Right atrium auricular region (tissue), 2 donors: Measurements from ENCODE around the gene ZSCAN16. TPM values are rescaled to one million over a fixed set of nuclear protein-coding genes. Genes with fewer than 3 reads are reported as not detected.

ENCODE experiments used
- DNase-seq: peaks from one replicate; pipeline ENCODE4 v3.0.0-alpha.2; 2019; ENCODE audit warnings: low spot score
- H3K27ac ChIP-seq, 2 donors: fragments of 200-600 bp; sonication (generic); 1 replicate in 1 of 2; 2 replicates in 1 of 2; pipeline ENCODE4 v1.5.1; 2016 to 2019
- H3K27me3 ChIP-seq, 2 donors: fragments of 200-600 bp; sonication (generic); one replicate each; pipeline versions ENCODE4 v1.5.1 to v1.6.0; 2017 to 2019
- H3K36me3 ChIP-seq: fragments of 200-600 bp; sonication (generic); one replicate; pipeline ENCODE4 v1.5.1; 2016
- H3K4me1 ChIP-seq, 2 donors: fragments of 200-600 bp; sonication (generic); one replicate each; pipeline versions ENCODE4 v1.5.1 to v1.6.0; 2017 to 2019
- H3K4me3 ChIP-seq, 2 donors: fragments of 200-600 bp; sonication (generic); 1 replicate in 1 of 2; 2 replicates in 1 of 2; pipeline ENCODE4 v1.5.1; 2017 to 2019; ENCODE audit warnings: mild to moderate bottlenecking in 1 of 2, moderate library complexity in 1 of 2
- H3K9me3 ChIP-seq, 2 donors: fragments of 200-600 bp; sonication (generic); one replicate each; pipeline ENCODE4 v1.5.1; 2019
- total RNA-seq, 2 donors: library from RNA; depleted of rRNA; stranded (reverse); fragments of >200 nt; gene quantifications; one replicate each; pipeline ENCODE4 v1.1.0, GENCODE V29; 2016
- TF ChIP-seq, protein P1 (sequence below), 2 donors: fragments of 200-600 bp; sonication (generic); IDR thresholded peaks; one replicate each; pipeline ENCODE4 v1.5.1; 2019; ENCODE audit warnings: antibody characterized with exemption in 2 of 2

The ZSCAN16 gene
- total RNA-seq, 2 donors from 2014 or later = 1.2 to 3.1 TPM

DNA sequence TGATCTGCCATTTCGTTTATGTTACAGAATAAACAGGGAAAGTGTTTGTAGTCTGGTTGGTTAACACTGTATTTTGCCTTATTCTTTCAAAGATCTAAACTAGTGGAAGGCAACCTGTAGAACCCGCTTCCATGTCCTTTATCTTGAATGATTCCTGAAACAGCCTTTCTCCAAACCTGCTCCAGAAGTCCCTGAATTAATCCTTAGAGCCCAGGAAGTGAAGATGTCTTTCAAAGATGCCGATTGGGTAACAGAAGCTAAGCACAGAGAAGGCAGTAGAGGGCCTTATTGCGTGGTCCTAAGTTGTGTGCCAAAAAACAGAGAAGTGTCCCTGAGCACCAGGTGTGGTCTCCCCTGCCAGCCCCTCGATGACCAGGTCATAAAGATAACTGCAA is 19.2 kb upstream of the ZSCAN16 start:
- TF ChIP-seq, protein P1, sequence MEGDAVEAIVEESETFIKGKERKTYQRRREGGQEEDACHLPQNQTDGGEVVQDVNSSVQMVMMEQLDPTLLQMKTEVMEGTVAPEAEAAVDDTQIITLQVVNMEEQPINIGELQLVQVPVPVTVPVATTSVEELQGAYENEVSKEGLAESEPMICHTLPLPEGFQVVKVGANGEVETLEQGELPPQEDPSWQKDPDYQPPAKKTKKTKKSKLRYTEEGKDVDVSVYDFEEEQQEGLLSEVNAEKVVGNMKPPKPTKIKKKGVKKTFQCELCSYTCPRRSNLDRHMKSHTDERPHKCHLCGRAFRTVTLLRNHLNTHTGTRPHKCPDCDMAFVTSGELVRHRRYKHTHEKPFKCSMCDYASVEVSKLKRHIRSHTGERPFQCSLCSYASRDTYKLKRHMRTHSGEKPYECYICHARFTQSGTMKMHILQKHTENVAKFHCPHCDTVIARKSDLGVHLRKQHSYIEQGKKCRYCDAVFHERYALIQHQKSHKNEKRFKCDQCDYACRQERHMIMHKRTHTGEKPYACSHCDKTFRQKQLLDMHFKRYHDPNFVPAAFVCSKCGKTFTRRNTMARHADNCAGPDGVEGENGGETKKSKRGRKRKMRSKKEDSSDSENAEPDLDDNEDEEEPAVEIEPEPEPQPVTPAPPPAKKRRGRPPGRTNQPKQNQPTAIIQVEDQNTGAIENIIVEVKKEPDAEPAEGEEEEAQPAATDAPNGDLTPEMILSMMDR (IDR thresholded peaks at IDR 0.05) = no peak
- no peaks in the 10 kb centered on the region for H3K27me3 ChIP-seq
- no peaks in the 10 kb centered on the region for H3K36me3 ChIP-seq
- no peak for DNase-seq
- no peaks in the 10 kb centered on the region for H3K9me3 ChIP-seq
- H3K4me3 ChIP-seq = peak overlapping the region; percentile 63 to 75
- H3K27ac ChIP-seq = peak overlapping the region in 1 of 2 donors; percentile 80
- peaks cover 0 to 6% of the 10 kb centered on the region in 2 donors for H3K4me1 ChIP-seq

GRCh38 chr6:28107506-28107905 is 16.9 kb upstream of the ZSCAN16 start:
- no peaks in the 10 kb centered on the region for H3K9me3 ChIP-seq
- no peak overlapping the region for H3K4me3 ChIP-seq
- no peak overlapping the region for H3K27ac ChIP-seq
- peaks cover 0 to 6% of the 10 kb centered on the region in 2 donors for H3K4me1 ChIP-seq
- H3K36me3 ChIP-seq = no peaks in the 10 kb centered on the region
- H3K27me3 ChIP-seq = no peaks in the 10 kb centered on the region
- TF ChIP-seq, protein P1 (IDR thresholded peaks at IDR 0.05) = no peak
- DNase-seq = no peak

- Histone ChIP-seq H3K9me3 (no peaks in the 10 kb centered on the region), H3K36me3 (peaks cover 13% of the 10 kb centered on the region), H3K4me3 (no peak overlapping the region), H3K27me3 (no peaks in the 10 kb centered on the region), H3K27ac (no peak overlapping the region), H3K4me1 (no peaks in the 10 kb centered on the region)
- DNase-seq = no peak
- TF ChIP-seq, protein P1 (IDR thresholded peaks at IDR 0.05) = no peak
These were observed 12.4 kb upstream of the ZSCAN16 start for GRCh38 chr6:28111964-28112363.

- TF ChIP-seq, protein P1 (IDR thresholded peaks at IDR 0.05) = no peak
- H3K9me3 ChIP-seq = no peaks in the 10 kb centered on the region
- no peaks in the 10 kb centered on the region for H3K4me1 ChIP-seq
- H3K27me3 ChIP-seq = no peaks in the 10 kb centered on the region
- no peak overlapping the region for H3K27ac ChIP-seq
- H3K36me3 ChIP-seq = peaks cover 27% of the 10 kb centered on the region
- no peak overlapping the region for H3K4me3 ChIP-seq
- DNase-seq = no peak
These were observed 8.6 kb upstream of the ZSCAN16 start for GRCh38 chr6:28115799-28116198.

DNA sequence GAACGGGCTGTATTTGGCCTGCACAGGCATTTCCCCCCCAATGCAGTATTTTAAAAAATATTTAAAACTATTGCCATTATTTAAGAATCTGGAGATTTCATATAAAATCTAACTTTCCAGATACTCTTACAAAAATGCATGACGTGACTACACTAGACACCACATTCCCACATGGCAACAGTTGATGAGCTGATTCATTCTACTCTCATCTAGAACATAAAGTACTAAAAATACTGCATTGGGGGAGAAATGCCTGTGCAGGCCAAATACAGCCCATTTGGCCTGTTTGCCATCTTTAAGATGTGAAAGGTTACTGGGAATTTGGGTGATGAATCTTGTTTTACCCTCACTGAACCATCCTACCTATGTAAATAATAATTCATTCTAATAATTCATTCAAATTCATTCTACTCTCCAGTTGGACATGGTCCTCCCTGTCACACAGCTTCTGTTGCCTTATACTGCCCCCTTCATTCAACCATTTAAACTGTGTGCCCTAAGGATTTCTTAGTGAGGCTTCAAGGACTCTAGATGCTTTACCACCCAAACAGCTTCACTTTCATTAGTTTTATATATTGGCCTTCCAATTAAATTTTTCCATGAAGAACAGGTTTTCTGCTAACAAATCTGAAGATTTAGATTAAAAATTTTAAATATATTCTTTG is 6.9 kb upstream of the ZSCAN16 start:
- Histone ChIP-seq H3K9me3 (no peaks in the 10 kb centered on the region), H3K4me3 (no peak overlapping the region), H3K4me1 (no peaks in the 10 kb centered on the region), H3K36me3 (peaks cover 29% of the 10 kb centered on the region), H3K27ac (no peak overlapping the region), H3K27me3 (no peaks in the 10 kb centered on the region)
- no peak for DNase-seq
- TF ChIP-seq, protein P1 (IDR thresholded peaks at IDR 0.05) = no peak

DNA sequence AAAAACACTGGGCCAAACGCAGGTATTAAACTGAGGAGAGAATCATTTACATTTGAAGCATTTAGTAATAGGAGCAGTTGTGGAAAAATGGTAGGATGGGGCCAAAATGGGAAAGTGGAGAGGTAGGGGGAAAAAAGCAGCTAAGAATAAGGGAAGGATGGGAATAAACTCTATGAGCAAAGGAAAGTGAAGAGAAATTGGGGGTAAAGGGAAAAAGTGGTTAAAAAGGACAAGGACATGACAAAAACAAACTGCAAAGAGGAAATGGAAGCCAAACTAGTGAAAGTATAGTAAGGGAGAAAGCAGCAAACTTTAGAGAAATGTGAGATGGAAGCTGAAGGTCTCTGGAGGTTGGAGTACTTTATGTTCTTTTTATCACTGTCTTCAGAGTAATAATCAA is 6.2 kb upstream of the ZSCAN16 start:
- Histone ChIP-seq H3K36me3 (peaks cover 29% of the 10 kb centered on the region), H3K9me3 (no peaks in the 10 kb centered on the region), H3K27ac (no peak overlapping the region), H3K4me3 (no peak overlapping the region), H3K27me3 (no peaks in the 10 kb centered on the region), H3K4me1 (no peaks in the 10 kb centered on the region)
- TF ChIP-seq, protein P1 (IDR thresholded peaks at IDR 0.05) = no peak
- DNase-seq = no peak
